ENCODE data around the gene WIPI1.

- no peak for TF ChIP-seq GABPB1 (CRISPR knock-in tag; IDR thresholded peaks at IDR 0.05)
- TF ChIP-seq FOXP4 (CRISPR knock-in tag; IDR thresholded peaks at IDR 0.05): no peak
Observed at GRCh38 chr17:68385490-68386215, 71.6 kb downstream of the WIPI1 start.

Data from WTC11 (cell line).